DOHH2 (cell line): ENCODE results near the gene GBF1.

Source experiments
- CTCF ChIP-seq: fragments of 200-600 bp; sonication (generic); IDR thresholded peaks from one replicate; pipeline ENCODE4 v1.5.1; 2014; ENCODE audit warnings: antibody characterized with exemption, mild to moderate bottlenecking, low read depth, low read length; ENCODE audit not compliant: poor library complexity, severe bottlenecking
- EZH2phosphoT487 ChIP-seq: fragments of 200-600 bp; sonication (generic); IDR thresholded peaks from 2 replicates; pipeline ENCODE4 v1.6.1; 2017; ENCODE audit warnings: borderline replicate concordance, mild to moderate bottlenecking, antibody characterized with exemption, low read length, moderate library complexity, mixed read lengths

- TF ChIP-seq CTCF, result no peak
- no peak for TF ChIP-seq EZH2phosphoT487
Measured at GRCh38 chr10:102261842-102262241, 16.5 kb downstream of the GBF1 start.
